ENCODE data around the gene ATIC. TPM values are rescaled to one million over a fixed set of nuclear protein-coding genes. Genes with fewer than 3 reads are reported as not detected.

ATIC gene
- total RNA-seq, 2 donors from 2014 or later, result 23.7 to 46.6 TPM

GRCh38 chr2:215320102-215320501 lies 8.2 kb downstream of the ATIC start:
- Histone ChIP-seq H3K4me1 (replicated peaks) (peaks cover 5% of the 10 kb centered on the region), H3K9me3 (no peaks in the 10 kb centered on the region), H3K27ac (no peak overlapping the region), H3K4me3 (no peak overlapping the region), H3K36me3 (peaks cover 0 to 6% of the 10 kb centered on the region in 2 donors), H3K27me3 (replicated peaks; ENCODE audit: insufficient read depth) (no peaks in the 10 kb centered on the region)
- intact Hi-C loops (cut with DNase I), result no loop called here
- no peak for TF ChIP-seq CTCF (IDR thresholded peaks at IDR 0.05)
- no peak for TF ChIP-seq POLR2AphosphoS5 (IDR thresholded peaks at IDR 0.05)
- TF ChIP-seq POLR2A (IDR thresholded peaks at IDR 0.05), result no peak
- WGBS, result 90% methylated on average over 3 of the region's 3 CpGs
- no peak for DNase-seq (ENCODE audit: low spot score)

- Histone ChIP-seq H3K4me1 (replicated peaks) (peaks cover 5% of the 10 kb centered on the region), H3K4me3 (no peak overlapping the region), H3K27ac (no peak overlapping the region), H3K9me3 (no peaks in the 10 kb centered on the region), H3K36me3 (peaks cover 0 to 6% of the 10 kb centered on the region in 2 donors), H3K27me3 (replicated peaks; ENCODE audit: insufficient read depth) (no peaks in the 10 kb centered on the region)
- 95% methylated on average over 7 of the region's 7 CpGs for WGBS
- TF ChIP-seq POLR2A (IDR thresholded peaks at IDR 0.05), result no peak
- TF ChIP-seq POLR2AphosphoS5 (IDR thresholded peaks at IDR 0.05), result no peak
- TF ChIP-seq CTCF (IDR thresholded peaks at IDR 0.05), result no peak
- DNase-seq (ENCODE audit: low spot score), result no peak
- intact Hi-C loops (cut with DNase I), result no loop called here
Observed at GRCh38 chr2:215320679-215321078, 8.8 kb downstream of the ATIC start.

GRCh38 chr2:215324811-215325210 lies 13.0 kb downstream of the ATIC start:
- Histone ChIP-seq H3K9me3 (no peaks in the 10 kb centered on the region), H3K4me3 (no peak overlapping the region), H3K27me3 (replicated peaks; ENCODE audit: insufficient read depth) (no peaks in the 10 kb centered on the region), H3K36me3 (peaks cover 0 to 15% of the 10 kb centered on the region in 2 donors), H3K27ac (peak overlapping the region; percentile 41 to 66), H3K4me1 (replicated peaks) (peaks cover 5% of the 10 kb centered on the region)
- peak; percentile 53 for DNase-seq (ENCODE audit: low spot score)
- intact Hi-C loops (cut with DNase I), result no loop called here
- WGBS, result 19% methylated on average over 6 of the region's 6 CpGs
- TF ChIP-seq POLR2A (IDR thresholded peaks at IDR 0.05) (no peak), POLR2AphosphoS5 (IDR thresholded peaks at IDR 0.05) (peak; percentile 77), CTCF (IDR thresholded peaks at IDR 0.05) (no peak)

- whole genome bisulfite sequencing, result 96% methylated on average over 5 of the region's 5 CpGs
- Histone ChIP-seq H3K27ac (no peak overlapping the region), H3K27me3 (replicated peaks; ENCODE audit: insufficient read depth) (no peaks in the 10 kb centered on the region), H3K9me3 (no peaks in the 10 kb centered on the region), H3K4me1 (replicated peaks) (peaks cover 5% of the 10 kb centered on the region), H3K36me3 (peaks cover 0 to 9% of the 10 kb centered on the region in 2 donors), H3K4me3 (no peak overlapping the region)
- TF ChIP-seq CTCF (IDR thresholded peaks at IDR 0.05) (no peak), POLR2AphosphoS5 (IDR thresholded peaks at IDR 0.05) (no peak), POLR2A (IDR thresholded peaks at IDR 0.05) (no peak)
- intact Hi-C loops (cut with DNase I), result no loop called here
- DNase-seq (ENCODE audit: low spot score), result no peak
Observed at GRCh38 chr2:215328066-215328465, 16.2 kb downstream of the ATIC start.

- intact Hi-C loops (cut with DNase I), result no loop called here
- Histone ChIP-seq H3K36me3 (no peaks in the 10 kb centered on the region), H3K4me3 (no peak overlapping the region), H3K27me3 (replicated peaks; ENCODE audit: insufficient read depth) (no peaks in the 10 kb centered on the region), H3K9me3 (no peaks in the 10 kb centered on the region), H3K4me1 (replicated peaks) (no peaks in the 10 kb centered on the region), H3K27ac (no peak overlapping the region)
- no peak for DNase-seq (ENCODE audit: low spot score)
- no peak for TF ChIP-seq CTCF (IDR thresholded peaks at IDR 0.05)
- no peak for TF ChIP-seq POLR2A (IDR thresholded peaks at IDR 0.05)
- TF ChIP-seq POLR2AphosphoS5 (IDR thresholded peaks at IDR 0.05), result no peak
- WGBS, result 72% methylated on average over 5 of the region's 5 CpGs
Observed at GRCh38 chr2:215332872-215333595, 21.2 kb downstream of the ATIC start.
